HEK293 (cell line): ENCODE data around the gene RHEB.

Experiments used
- AEBP2 ChIP-seq: fragments of 450-650 bp; formaldehyde crosslinking; IDR thresholded peaks from 2 replicates; pipeline ENCODE4 v1.5.1; 2016; ENCODE audit warnings: missing biosample characterization, missing genetic modification characterization, borderline replicate concordance
- BCL11B ChIP-seq: fragments of 450-650 bp; formaldehyde crosslinking; IDR thresholded peaks from 2 replicates; pipeline ENCODE4 v1.5.1; 2016; ENCODE audit warnings: low read depth, missing biosample characterization, missing genetic modification characterization
- GFI1B ChIP-seq: fragments of 450-650 bp; formaldehyde crosslinking; IDR thresholded peaks from 2 replicates; pipeline ENCODE4 v1.5.1; 2016; ENCODE audit warnings: missing biosample characterization, missing genetic modification characterization
- GLI4 ChIP-seq: fragments of 450-650 bp; formaldehyde crosslinking; IDR thresholded peaks from 2 replicates; pipeline ENCODE4 v1.5.1; 2016; ENCODE audit warnings: missing biosample characterization, missing genetic modification characterization
- GLIS1 ChIP-seq: fragments of 450-650 bp; formaldehyde crosslinking; IDR thresholded peaks from 2 replicates; pipeline ENCODE4 v1.5.1; 2016; ENCODE audit warnings: missing biosample characterization, missing genetic modification characterization
- PATZ1 ChIP-seq: fragments of 450-650 bp; formaldehyde crosslinking; IDR thresholded peaks from 2 replicates; pipeline ENCODE4 v1.5.1; 2016; ENCODE audit warnings: missing biosample characterization, missing genetic modification characterization
- PRDM1 ChIP-seq: fragments of 450-650 bp; formaldehyde crosslinking; IDR thresholded peaks from 2 replicates; pipeline ENCODE4; 2016; ENCODE audit warnings: missing biosample characterization, missing genetic modification characterization
- SALL2 ChIP-seq: fragments of 450-650 bp; formaldehyde crosslinking; IDR thresholded peaks from 2 replicates; pipeline ENCODE4 v1.5.0; 2017; ENCODE audit warnings: missing biosample characterization, mild to moderate bottlenecking, missing genetic modification characterization, borderline replicate concordance
- SETDB1 ChIP-seq: IDR thresholded peaks from one replicate; pipeline ENCODE4 v1.6.1; 2017; ENCODE audit warnings: mild to moderate bottlenecking, low read length, moderate library complexity, mixed read lengths; ENCODE audit not compliant: insufficient read length
- SP2 ChIP-seq: fragments of 450-650 bp; formaldehyde crosslinking; IDR thresholded peaks from 2 replicates; pipeline ENCODE4 v1.5.1; 2016; ENCODE audit warnings: missing biosample characterization, missing genetic modification characterization
- TCF7L2 ChIP-seq: IDR thresholded peaks from 2 replicates; pipeline ENCODE4 v1.6.1; 2011; ENCODE audit warnings: low read depth, mild to moderate bottlenecking, inconsistent platforms, low read length, moderate library complexity, borderline replicate concordance
- WT1 ChIP-seq: fragments of 450-650 bp; formaldehyde crosslinking; IDR thresholded peaks from 2 replicates; pipeline ENCODE4 v1.5.1; 2016; ENCODE audit warnings: missing biosample characterization, missing genetic modification characterization
- ZBTB8A ChIP-seq: fragments of 450-650 bp; formaldehyde crosslinking; IDR thresholded peaks from 2 replicates; pipeline ENCODE4 v1.5.1; 2016; ENCODE audit warnings: missing biosample characterization, missing genetic modification characterization
- ZNF114 ChIP-seq: fragments of 450-650 bp; formaldehyde crosslinking; IDR thresholded peaks from 2 replicates; pipeline ENCODE4 v1.5.0; 2017; ENCODE audit warnings: missing biosample characterization, missing genetic modification characterization
- ZNF138 ChIP-seq: fragments of 450-650 bp; formaldehyde crosslinking; IDR thresholded peaks from 2 replicates; pipeline ENCODE4 v1.5.1; 2016; ENCODE audit warnings: missing biosample characterization, missing genetic modification characterization, borderline replicate concordance
- ZNF146 ChIP-seq: fragments of 450-650 bp; formaldehyde crosslinking; IDR thresholded peaks from 2 replicates; pipeline ENCODE4 v1.5.1; 2016; ENCODE audit warnings: missing biosample characterization, missing genetic modification characterization
- ZNF184 ChIP-seq: fragments of 450-650 bp; IDR thresholded peaks from 2 replicates; pipeline ENCODE4 v1.5.1; 2018; ENCODE audit warnings: missing biosample characterization, mild to moderate bottlenecking, missing genetic modification characterization
- ZNF221 ChIP-seq: fragments of 450-650 bp; formaldehyde crosslinking; IDR thresholded peaks from 2 replicates; pipeline ENCODE4 v1.5.1; 2017; ENCODE audit warnings: missing biosample characterization, missing genetic modification characterization, borderline replicate concordance
- ZNF23 ChIP-seq: fragments of 450-650 bp; formaldehyde crosslinking; IDR thresholded peaks from 2 replicates; pipeline ENCODE4 v1.5.1; 2016; ENCODE audit warnings: missing biosample characterization, missing genetic modification characterization, borderline replicate concordance
- ZNF335 ChIP-seq: fragments of 450-650 bp; formaldehyde crosslinking; conservative IDR thresholded peaks from 2 replicates; pipeline ENCODE4 v1.5.1; 2016; ENCODE audit warnings: missing biosample characterization, missing genetic modification characterization
- ZNF341 ChIP-seq: fragments of 450-650 bp; formaldehyde crosslinking; IDR thresholded peaks from 2 replicates; pipeline ENCODE4; 2016; ENCODE audit warnings: low read depth, missing biosample characterization, missing genetic modification characterization
- ZNF366 ChIP-seq: fragments of 450-650 bp; formaldehyde crosslinking; conservative IDR thresholded peaks from 2 replicates; pipeline ENCODE4 v1.5.1; 2016; ENCODE audit warnings: missing biosample characterization, missing genetic modification characterization
- ZNF391 ChIP-seq: fragments of 450-650 bp; formaldehyde crosslinking; IDR thresholded peaks from 2 replicates; pipeline ENCODE4 v1.5.1; 2016; ENCODE audit warnings: low read depth, missing biosample characterization, missing genetic modification characterization, borderline replicate concordance
- ZNF48 ChIP-seq: fragments of 450-650 bp; formaldehyde crosslinking; IDR thresholded peaks from 2 replicates; pipeline ENCODE4 v1.5.1; 2016; ENCODE audit warnings: missing biosample characterization, missing genetic modification characterization
- ZNF544 ChIP-seq: fragments of 450-650 bp; formaldehyde crosslinking; IDR thresholded peaks from 2 replicates; pipeline ENCODE4 v1.5.0; 2017; ENCODE audit warnings: missing biosample characterization, missing genetic modification characterization
- ZNF585B ChIP-seq: fragments of 450-650 bp; formaldehyde crosslinking; IDR thresholded peaks from 2 replicates; pipeline ENCODE4 v1.5.1; 2016; ENCODE audit warnings: missing biosample characterization, missing genetic modification characterization
- ZNF629 ChIP-seq: fragments of 450-650 bp; formaldehyde crosslinking; IDR thresholded peaks from 2 replicates; pipeline ENCODE4 v1.5.1; 2017; ENCODE audit warnings: missing biosample characterization, missing genetic modification characterization
- ZNF658 ChIP-seq: fragments of 450-650 bp; formaldehyde crosslinking; IDR thresholded peaks from 2 replicates; pipeline ENCODE4; 2016; ENCODE audit warnings: missing biosample characterization, missing genetic modification characterization
- ZNF660 ChIP-seq: fragments of 450-650 bp; IDR thresholded peaks from 2 replicates; pipeline ENCODE4 v1.5.1; 2018; ENCODE audit warnings: missing biosample characterization, mild to moderate bottlenecking, missing genetic modification characterization
- ZNF768 ChIP-seq: fragments of 450-650 bp; formaldehyde crosslinking; IDR thresholded peaks from 2 replicates; pipeline ENCODE4 v1.5.1; 2018; ENCODE audit warnings: missing biosample characterization, mild to moderate bottlenecking, missing genetic modification characterization
- ZNF791 ChIP-seq: fragments of 450-650 bp; formaldehyde crosslinking; IDR thresholded peaks from 2 replicates; pipeline ENCODE4 v1.5.1; 2016; ENCODE audit warnings: missing biosample characterization, missing genetic modification characterization
- ZSCAN4 ChIP-seq: fragments of 450-650 bp; formaldehyde crosslinking; IDR thresholded peaks from 2 replicates; pipeline ENCODE4 v1.5.1; 2017; ENCODE audit warnings: missing biosample characterization, missing genetic modification characterization
- TF ChIP-seq, protein P1 (sequence below): sonication (generic); formaldehyde crosslinking; IDR thresholded peaks from 2 replicates; pipeline ENCODE4 v1.8.1; 2022; ENCODE audit warnings: mild to moderate bottlenecking, moderate library complexity, missing genetic modification reagents
- TF ChIP-seq, protein P2 (sequence below): fragments of 450-650 bp; formaldehyde crosslinking; IDR thresholded peaks from 2 replicates; pipeline ENCODE4 v1.5.1; 2016; ENCODE audit warnings: missing biosample characterization, missing genetic modification characterization

The RHEB gene

GRCh38 chr7:151551820-151552219, 32.1 kb upstream of the RHEB start (continued):
- TF ChIP-seq, protein P1, sequence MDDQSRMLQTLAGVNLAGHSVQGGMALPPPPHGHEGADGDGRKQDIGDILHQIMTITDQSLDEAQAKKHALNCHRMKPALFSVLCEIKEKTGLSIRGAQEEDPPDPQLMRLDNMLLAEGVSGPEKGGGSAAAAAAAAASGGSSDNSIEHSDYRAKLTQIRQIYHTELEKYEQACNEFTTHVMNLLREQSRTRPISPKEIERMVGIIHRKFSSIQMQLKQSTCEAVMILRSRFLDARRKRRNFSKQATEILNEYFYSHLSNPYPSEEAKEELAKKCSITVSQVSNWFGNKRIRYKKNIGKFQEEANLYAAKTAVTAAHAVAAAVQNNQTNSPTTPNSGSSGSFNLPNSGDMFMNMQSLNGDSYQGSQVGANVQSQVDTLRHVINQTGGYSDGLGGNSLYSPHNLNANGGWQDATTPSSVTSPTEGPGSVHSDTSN: no peak
- no peak for TF ChIP-seq ZNF391
- no peak for TF ChIP-seq SP2 (tag by site-specific recombination)
- no peak for TF ChIP-seq BCL11B
- no peak for TF ChIP-seq ZSCAN4
- 0 out of 2 replicates have a peak, but pooled peaks have one; percentile 24 for TF ChIP-seq PRDM1 (tag by site-specific recombination)
- peak; percentile 89 for TF ChIP-seq GLIS1 (tag by site-specific recombination)
- no peak for TF ChIP-seq ZNF48 (tag by site-specific recombination)
- TF ChIP-seq ZBTB8A (tag by site-specific recombination): no peak
- no peak for TF ChIP-seq ZNF658 (tag by site-specific recombination)
- TF ChIP-seq SALL2: no peak
- TF ChIP-seq ZNF585B (tag by site-specific recombination): no peak
- no peak for TF ChIP-seq ZNF114
- TF ChIP-seq ZNF768 (tag by site-specific recombination): no peak
- no peak for TF ChIP-seq ZNF138
- peak; percentile 28; the same call in 1 of the 2 replicates for TF ChIP-seq WT1 (tag by site-specific recombination)
- 0 out of 2 replicates have a peak, but pooled peaks have one; percentile 21 for TF ChIP-seq ZNF366 (tag by site-specific recombination)
- no peak for TF ChIP-seq SETDB1
- no peak for TF ChIP-seq ZNF221 (tag by site-specific recombination)
- 0 out of 2 replicates have a peak, but pooled peaks have one; percentile 46 for TF ChIP-seq ZNF184 (tag by site-specific recombination)
- TF ChIP-seq TCF7L2: no peak
- peak; percentile 77; the same call in 1 of the 2 replicates for TF ChIP-seq ZNF660 (tag by site-specific recombination)
- TF ChIP-seq GLI4: no peak
- peak; percentile 40 for TF ChIP-seq ZNF629 (tag by site-specific recombination)
- no peak for TF ChIP-seq ZNF23
- TF ChIP-seq ZNF341: no peak
- TF ChIP-seq, protein P2, sequence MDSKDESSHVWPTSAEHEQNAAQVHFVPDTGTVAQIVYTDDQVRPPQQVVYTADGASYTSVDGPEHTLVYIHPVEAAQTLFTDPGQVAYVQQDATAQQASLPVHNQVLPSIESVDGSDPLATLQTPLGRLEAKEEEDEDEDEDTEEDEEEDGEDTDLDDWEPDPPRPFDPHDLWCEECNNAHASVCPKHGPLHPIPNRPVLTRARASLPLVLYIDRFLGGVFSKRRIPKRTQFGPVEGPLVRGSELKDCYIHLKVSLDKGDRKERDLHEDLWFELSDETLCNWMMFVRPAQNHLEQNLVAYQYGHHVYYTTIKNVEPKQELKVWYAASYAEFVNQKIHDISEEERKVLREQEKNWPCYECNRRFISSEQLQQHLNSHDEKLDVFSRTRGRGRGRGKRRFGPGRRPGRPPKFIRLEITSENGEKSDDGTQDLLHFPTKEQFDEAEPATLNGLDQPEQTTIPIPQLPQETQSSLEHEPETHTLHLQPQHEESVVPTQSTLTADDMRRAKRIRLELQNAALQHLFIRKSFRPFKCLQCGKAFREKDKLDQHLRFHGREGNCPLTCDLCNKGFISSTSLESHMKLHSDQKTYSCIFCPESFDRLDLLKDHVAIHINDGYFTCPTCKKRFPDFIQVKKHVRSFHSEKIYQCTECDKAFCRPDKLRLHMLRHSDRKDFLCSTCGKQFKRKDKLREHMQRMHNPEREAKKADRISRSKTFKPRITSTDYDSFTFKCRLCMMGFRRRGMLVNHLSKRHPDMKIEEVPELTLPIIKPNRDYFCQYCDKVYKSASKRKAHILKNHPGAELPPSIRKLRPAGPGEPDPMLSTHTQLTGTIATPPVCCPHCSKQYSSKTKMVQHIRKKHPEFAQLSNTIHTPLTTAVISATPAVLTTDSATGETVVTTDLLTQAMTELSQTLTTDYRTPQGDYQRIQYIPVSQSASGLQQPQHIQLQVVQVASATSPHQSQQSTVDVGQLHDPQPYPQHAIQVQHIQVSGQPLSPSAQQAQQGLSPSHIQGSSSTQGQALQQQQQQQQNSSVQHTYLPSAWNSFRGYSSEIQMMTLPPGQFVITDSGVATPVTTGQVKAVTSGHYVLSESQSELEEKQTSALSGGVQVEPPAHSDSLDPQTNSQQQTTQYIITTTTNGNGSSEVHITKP (tag by site-specific recombination): no peak
- TF ChIP-seq GFI1B (tag by site-specific recombination): peak; percentile 93
- no peak for TF ChIP-seq ZNF544
- peak; percentile 48 for TF ChIP-seq ZNF335 (tag by site-specific recombination)
- TF ChIP-seq ZNF146 (tag by site-specific recombination): no peak
- no peak for TF ChIP-seq ZNF791 (tag by site-specific recombination)
- TF ChIP-seq AEBP2: no peak
- no peak for TF ChIP-seq PATZ1 (tag by site-specific recombination)
